AG04449 (cell line): ENCODE measurements around the gene ELL.
"Not testable (repeated sequence)": the region's sequence is repeated elsewhere in the genome, so short reads cannot be mapped to it uniquely, and the experiment has no call there.

ENCODE experiments used
- CTCF ChIA-PET: fragments of 350-600 bp; formaldehyde crosslinking; extraction: SDS; loops from one replicate; lab custom pipeline; 2021; ENCODE audit warnings: antibody characterized with exemption; lab: Yijun Ruan, JAX
- POLR2A ChIA-PET: fragments of 400-600, 350-600 bp; formaldehyde crosslinking; extraction: SDS; loops from one replicate; lab custom pipeline; 2020; ENCODE audit warnings: antibody characterized with exemption, inconsistent platforms; lab: Yijun Ruan, JAX
- DNase-seq: peaks from one replicate; pipeline ENCODE4 v3.0.0-alpha.2; 2010; ENCODE audit warnings: low read depth, low spot score
- H3K4me3 ChIP-seq: 2 replicates; pipeline ENCODE4 v1.5.1; 2011; ENCODE audit warnings: low read depth, mild to moderate bottlenecking, control low read depth, low read length
- TF ChIP-seq, protein P1 (sequence below): IDR thresholded peaks from one replicate; pipeline ENCODE4 v1.5.1; 2011; ENCODE audit warnings: mild to moderate bottlenecking, moderate library complexity, low read length, control low read depth, inconsistent platforms; ENCODE audit not compliant: insufficient read depth; ENCODE audit errors: missing control alignments

Gene ELL

DNA sequence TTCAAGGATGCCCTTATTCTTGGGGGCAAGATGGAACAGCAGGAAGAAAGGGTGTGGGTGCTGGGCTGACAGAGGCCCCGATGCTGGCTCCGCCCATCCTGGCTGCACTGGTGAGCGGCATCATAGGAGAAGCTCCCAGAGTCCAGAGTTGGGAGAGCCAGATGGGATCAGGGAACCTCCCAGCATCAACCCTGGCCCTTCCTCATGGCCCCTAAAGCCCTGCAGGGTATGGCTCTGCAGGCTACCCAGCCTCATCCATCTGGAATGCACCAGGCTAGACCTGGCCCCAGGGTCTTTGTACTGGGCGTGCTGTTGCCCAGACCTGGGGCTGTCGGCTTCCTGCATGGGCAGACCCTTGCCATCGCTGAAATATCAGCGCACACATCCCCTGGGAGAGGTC is 7.9 kb upstream of the ELL start:
- TF ChIP-seq, protein P1, sequence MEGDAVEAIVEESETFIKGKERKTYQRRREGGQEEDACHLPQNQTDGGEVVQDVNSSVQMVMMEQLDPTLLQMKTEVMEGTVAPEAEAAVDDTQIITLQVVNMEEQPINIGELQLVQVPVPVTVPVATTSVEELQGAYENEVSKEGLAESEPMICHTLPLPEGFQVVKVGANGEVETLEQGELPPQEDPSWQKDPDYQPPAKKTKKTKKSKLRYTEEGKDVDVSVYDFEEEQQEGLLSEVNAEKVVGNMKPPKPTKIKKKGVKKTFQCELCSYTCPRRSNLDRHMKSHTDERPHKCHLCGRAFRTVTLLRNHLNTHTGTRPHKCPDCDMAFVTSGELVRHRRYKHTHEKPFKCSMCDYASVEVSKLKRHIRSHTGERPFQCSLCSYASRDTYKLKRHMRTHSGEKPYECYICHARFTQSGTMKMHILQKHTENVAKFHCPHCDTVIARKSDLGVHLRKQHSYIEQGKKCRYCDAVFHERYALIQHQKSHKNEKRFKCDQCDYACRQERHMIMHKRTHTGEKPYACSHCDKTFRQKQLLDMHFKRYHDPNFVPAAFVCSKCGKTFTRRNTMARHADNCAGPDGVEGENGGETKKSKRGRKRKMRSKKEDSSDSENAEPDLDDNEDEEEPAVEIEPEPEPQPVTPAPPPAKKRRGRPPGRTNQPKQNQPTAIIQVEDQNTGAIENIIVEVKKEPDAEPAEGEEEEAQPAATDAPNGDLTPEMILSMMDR, result no peak
- no peak overlapping the region for H3K4me3 ChIP-seq
- ChIA-PET CTCF (interaction anchor here (0.8 to 1.1 kb wide), 2 partner anchors 60 to 317 kb away, joined by 3 to 4 read pairs; no protein-coding TSS in a partner anchor), POLR2A (no interaction called here)
- no peak for DNase-seq

DNA sequence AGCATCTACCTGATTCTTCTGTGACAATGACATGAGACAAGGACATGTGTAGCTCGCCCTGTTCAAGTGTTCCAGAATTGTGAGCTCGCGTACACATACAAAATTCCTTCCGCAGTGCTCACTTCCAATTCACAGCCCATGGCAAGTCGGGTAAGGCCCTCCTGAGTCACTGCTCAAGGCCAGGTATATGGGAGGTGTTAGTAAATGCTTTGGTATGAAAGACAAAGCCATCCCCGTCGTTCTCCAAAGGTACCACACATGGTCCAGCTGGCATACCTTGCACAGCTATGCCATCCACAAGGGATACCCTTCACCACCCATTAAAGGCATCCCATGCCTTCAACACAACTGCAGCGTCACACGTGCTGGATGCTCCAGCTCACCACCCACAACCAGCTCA is 4.4 kb upstream of the ELL start:
- no peak for DNase-seq
- ChIA-PET CTCF (interaction anchor here (0.8 kb wide), 1 partner anchor 61 kb away, joined by 4 read pairs; no protein-coding TSS in a partner anchor), POLR2A (interaction anchor here (0.6 kb wide), 1 partner anchor 11 kb away, joined by 3 read pairs; no protein-coding TSS in a partner anchor)
- TF ChIP-seq, protein P1, result no peak
- no peak overlapping the region for H3K4me3 ChIP-seq

DNA sequence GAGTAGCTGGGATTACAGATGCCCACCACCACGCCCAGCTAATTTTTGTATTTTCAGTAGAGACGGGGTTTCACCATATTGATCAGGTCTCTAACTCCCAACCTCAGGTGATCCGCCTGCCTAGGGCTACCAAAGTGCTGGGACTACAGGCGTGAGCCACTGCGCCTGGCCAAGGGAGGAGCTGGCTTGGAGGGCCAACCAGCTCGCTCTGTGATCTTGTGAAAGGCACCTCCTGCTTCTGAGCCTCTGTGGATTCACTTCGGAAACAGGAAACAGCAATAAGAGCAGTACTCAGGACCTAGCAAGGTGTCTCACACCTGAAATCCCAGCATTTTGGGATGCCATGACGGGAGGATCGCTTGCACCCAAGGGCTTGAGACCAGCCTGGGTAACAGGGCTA is 2.0 kb upstream of the ELL start:
- CTCF ChIA-PET, result interaction anchor here (0.8 to 4.9 kb wide), 5 partner anchors 14 to 323 kb away, joined by 3 to 42 read pairs (median 3); partner anchors contain the start of gene REX1BD
- TF ChIP-seq, protein P1, result no peak
- POLR2A ChIA-PET, result interaction anchor here (0.6 to 1.6 kb wide), 2 partner anchors 8 to 15 kb away, joined by 3 to 5 read pairs; no protein-coding TSS in a partner anchor
- no peak for DNase-seq
- H3K4me3 ChIP-seq, result no peak overlapping the region

DNA sequence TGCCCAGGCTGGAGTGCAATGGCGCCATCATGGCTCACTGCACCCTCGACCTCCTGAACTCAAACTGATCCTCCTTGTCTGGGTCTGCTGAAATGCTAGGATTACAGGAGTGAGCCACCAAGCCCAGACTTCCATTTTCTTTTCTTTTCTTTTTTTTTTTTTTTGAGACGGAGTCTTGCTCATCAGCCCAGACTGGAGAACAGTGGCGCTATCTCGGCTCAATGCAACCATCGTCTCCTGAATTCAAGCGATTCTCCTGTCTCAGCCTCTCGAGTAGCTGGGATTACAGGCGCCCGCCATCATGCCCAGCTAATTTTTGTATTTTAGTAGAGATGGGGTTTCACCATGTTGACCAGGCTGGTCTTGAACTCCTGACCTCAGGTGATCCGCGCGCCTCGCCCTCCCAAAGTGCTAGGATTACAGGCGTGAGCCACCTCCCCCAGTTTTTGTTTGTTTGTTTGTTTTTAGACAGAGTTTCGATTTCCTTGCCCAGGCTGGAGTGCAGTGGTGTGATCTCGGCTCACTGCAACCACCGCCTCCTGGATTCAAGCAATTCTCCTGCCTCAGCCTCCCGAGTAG is 1.1 kb upstream of the ELL start:
- ChIA-PET POLR2A (interaction anchor here (0.6 to 1.8 kb wide), 3 partner anchors 8 to 36 kb away, joined by 4 to 8 read pairs (median 5); no protein-coding TSS in a partner anchor), CTCF (interaction anchor here (0.9 to 4.9 kb wide), 5 partner anchors 16 to 324 kb away, joined by 3 to 42 read pairs (median 8); no protein-coding TSS in a partner anchor)
- not testable (repeated sequence) for DNase-seq
- peak overlapping the region; percentile 36 for H3K4me3 ChIP-seq

DNA sequence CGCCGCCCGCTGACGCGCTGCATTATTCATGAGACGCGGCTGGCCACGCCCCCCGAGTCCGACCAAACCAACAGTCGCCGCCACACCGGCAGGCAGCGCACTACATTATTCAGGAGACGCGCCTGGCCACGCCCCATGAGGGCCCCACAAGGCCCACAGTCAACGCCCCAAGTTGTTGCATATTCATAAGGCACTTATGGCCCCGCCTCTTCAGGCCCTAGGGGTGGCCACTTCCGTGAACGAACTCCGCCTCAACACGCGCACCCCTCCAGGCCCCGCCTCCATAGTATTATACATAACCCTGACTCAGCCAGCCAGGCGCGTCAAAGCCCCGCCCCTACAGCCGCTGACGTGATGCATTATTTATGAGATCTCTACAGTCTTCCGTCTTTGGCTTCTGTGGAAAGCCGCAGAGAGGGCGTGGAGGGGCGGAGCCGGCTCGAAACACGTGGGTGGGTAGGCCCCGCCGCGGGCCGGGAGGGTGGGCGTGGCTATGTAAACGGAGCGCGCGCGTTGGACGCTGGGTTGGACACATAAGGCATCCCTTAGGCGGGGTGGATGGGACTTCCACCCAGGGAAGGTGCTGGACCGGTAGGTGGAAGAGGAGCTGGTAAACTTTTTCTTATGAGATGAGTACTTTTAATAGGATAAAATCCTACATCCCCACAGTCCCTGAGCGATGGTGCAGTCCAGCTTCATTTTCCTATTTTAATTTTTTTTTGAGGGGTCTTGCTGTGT is 423 bp upstream of the ELL start:
- CTCF ChIA-PET, result interaction anchor here (0.6 to 4.9 kb wide), 8 partner anchors 14 to 325 kb away, joined by 3 to 42 read pairs (median 6); partner anchors contain the start of gene REX1BD
- TF ChIP-seq, protein P1, result peak; percentile 31
- POLR2A ChIA-PET, result interaction anchor here (0.6 to 1.8 kb wide), 3 partner anchors 8 to 37 kb away, joined by 4 to 8 read pairs (median 5); no protein-coding TSS in a partner anchor
- peak; percentile 99 for DNase-seq
- peak overlapping the region; percentile 97 for H3K4me3 ChIP-seq

DNA sequence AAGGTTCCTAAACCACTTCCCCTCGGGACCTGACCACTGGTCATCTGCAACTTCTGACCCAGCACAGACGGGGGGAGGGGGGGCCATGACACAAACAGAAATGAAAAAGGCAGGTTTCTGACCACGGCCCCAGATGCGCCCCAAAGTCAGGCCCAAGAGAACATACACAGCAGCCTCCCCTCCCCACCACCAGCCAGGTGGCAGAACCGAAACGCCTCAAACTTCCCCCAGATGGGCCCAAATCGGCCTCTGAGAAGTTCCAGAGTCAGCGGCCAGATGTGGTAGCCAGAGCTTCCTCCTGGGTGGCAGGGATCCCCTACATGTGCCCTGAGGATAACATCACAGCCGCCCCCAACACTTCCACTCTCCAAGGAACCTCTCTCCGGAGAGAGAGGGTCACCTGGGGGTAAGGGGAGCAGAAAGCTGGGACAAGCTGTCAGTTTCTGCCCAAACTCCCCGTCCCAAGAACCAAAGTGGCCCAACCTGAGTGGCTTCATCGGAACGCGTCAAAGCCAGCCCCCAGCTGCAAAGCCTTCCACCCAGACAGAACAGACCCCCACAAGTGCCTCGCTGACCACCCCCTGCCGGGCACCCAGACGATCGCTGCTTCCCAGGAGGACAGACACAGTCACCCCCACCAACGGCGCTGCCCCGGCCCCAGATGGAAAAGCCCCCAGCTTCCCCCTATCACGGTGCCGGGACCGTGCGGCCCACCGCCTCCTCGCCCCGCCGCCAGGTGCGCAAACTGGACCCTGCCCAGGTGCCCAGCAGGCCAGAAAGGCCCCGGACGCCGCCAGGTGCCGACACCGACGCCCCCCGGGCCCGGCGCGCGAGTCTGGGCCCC is 800 bp downstream of the ELL start:
- TF ChIP-seq, protein P1, result peak; percentile 20
- POLR2A ChIA-PET, result interaction anchor here (0.7 to 1.8 kb wide), 6 partner anchors 18 to 240 kb away, joined by 3 to 8 read pairs (median 3); partner anchors contain the start of gene GDF15
- CTCF ChIA-PET, result interaction anchor here (0.6 to 4.9 kb wide), 13 partner anchors 9 to 445 kb away, joined by 3 to 42 read pairs (median 5); no protein-coding TSS in a partner anchor
- H3K4me3 ChIP-seq, result peak overlapping the region; percentile 97
- no peak for DNase-seq
